Ovary (tissue), 3 donors: ENCODE results near the gene POLDIP3.

Experiments used
- EP300 ChIP-seq: sonication (generic); formaldehyde crosslinking; IDR thresholded peaks from one replicate; pipeline ENCODE4 v1.6.1; 2017; ENCODE audit warnings: antibody characterized with exemption
- POLR2A ChIP-seq: fragments of 450-650 bp; IDR thresholded peaks from one replicate; pipeline ENCODE4 v1.6.1; 2017; ENCODE audit warnings: antibody characterized with exemption, mild to moderate bottlenecking, moderate library complexity
- TF ChIP-seq, protein P1 (sequence below), 3 donors: fragments of 450-650 bp in 2 of 3; fragments of 200-600 bp in 1 of 3; IDR thresholded peaks; one replicate each; pipeline versions ENCODE4 v1.5.1 to v1.8.0; 2016 to 2022; ENCODE audit warnings: antibody characterized with exemption in 3 of 3, mild to moderate bottlenecking in 1 of 3
- donor health status: DM: no; HTN: no; CAD: no.

DNA sequence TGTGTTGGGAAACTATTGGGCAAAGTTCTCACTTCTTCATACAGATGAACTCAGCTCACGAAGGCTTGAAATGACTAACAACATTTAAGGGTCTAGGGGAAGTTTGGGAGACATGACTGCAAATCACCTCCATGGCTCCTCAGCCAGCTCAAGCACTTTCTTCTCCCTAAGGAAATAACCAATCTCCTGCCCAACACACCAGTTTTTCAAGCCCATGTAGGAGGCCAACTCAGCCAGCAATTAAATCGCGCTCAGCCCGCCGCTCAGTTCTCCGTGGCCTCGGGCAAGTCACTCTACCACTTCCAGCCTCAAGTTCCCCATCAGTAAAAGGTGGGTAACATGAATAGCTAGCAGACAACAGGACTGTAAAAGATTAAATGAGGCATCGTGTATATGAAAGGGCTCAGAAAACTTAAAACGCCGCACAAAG lies 796 bp downstream of the POLDIP3 start:
- TF ChIP-seq, protein P1, sequence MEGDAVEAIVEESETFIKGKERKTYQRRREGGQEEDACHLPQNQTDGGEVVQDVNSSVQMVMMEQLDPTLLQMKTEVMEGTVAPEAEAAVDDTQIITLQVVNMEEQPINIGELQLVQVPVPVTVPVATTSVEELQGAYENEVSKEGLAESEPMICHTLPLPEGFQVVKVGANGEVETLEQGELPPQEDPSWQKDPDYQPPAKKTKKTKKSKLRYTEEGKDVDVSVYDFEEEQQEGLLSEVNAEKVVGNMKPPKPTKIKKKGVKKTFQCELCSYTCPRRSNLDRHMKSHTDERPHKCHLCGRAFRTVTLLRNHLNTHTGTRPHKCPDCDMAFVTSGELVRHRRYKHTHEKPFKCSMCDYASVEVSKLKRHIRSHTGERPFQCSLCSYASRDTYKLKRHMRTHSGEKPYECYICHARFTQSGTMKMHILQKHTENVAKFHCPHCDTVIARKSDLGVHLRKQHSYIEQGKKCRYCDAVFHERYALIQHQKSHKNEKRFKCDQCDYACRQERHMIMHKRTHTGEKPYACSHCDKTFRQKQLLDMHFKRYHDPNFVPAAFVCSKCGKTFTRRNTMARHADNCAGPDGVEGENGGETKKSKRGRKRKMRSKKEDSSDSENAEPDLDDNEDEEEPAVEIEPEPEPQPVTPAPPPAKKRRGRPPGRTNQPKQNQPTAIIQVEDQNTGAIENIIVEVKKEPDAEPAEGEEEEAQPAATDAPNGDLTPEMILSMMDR (IDR thresholded peaks at IDR 0.05), result no peak
- TF ChIP-seq POLR2A, result no peak
- TF ChIP-seq EP300, result no peak
